Mucosa of rectum (tissue), 2 donors: ENCODE measurements around the gene CHD1.

Experiments
- H3K27ac ChIP-seq, 2 donors: one replicate each; pipeline ENCODE4 v1.7.0; 2013; ENCODE audit warnings: inconsistent platforms in 2 of 2, low read depth in 2 of 2, low read length in 2 of 2
- H3K27me3 ChIP-seq, 2 donors: one replicate each; pipeline ENCODE4 v1.7.0; 2013; ENCODE audit warnings: low read length in 2 of 2; ENCODE audit not compliant: control insufficient read depth in 2 of 2, insufficient read depth in 2 of 2
- H3K36me3 ChIP-seq, 2 donors: one replicate each; pipeline ENCODE4 v1.7.0; 2013; ENCODE audit warnings: low read length in 2 of 2; ENCODE audit not compliant: control insufficient read depth in 2 of 2, insufficient read depth in 2 of 2
- H3K4me1 ChIP-seq, 2 donors: one replicate each; pipeline ENCODE4 v1.7.0; 2013; ENCODE audit warnings: low read length in 2 of 2, mild to moderate bottlenecking in 1 of 2; ENCODE audit not compliant: control insufficient read depth in 2 of 2, insufficient read depth in 2 of 2
- H3K4me3 ChIP-seq, 2 donors: one replicate each; pipeline ENCODE4 v1.7.0; 2013; ENCODE audit warnings: low read length in 2 of 2
- H3K9ac ChIP-seq, 2 donors: one replicate each; pipeline ENCODE4 v1.7.0; 2013; ENCODE audit warnings: low read length in 2 of 2, low read depth in 1 of 2, mild to moderate bottlenecking in 1 of 2
- H3K9me3 ChIP-seq, 2 donors: one replicate each; pipeline ENCODE4 v1.7.0; 2013; ENCODE audit warnings: low read length in 2 of 2; ENCODE audit not compliant: control insufficient read depth in 2 of 2
- donor health status: healthy.
- donor health status: Normal muscosa, but diverticular disease.

Gene CHD1

GRCh38 chr5:98827161-98827560 is 101.6 kb downstream of the CHD1 start:
- Histone ChIP-seq H3K4me1 (no peaks in the 10 kb centered on the region), H3K4me3 (no peak overlapping the region), H3K9me3 (no peaks in the 10 kb centered on the region), H3K27me3 (no peaks in the 10 kb centered on the region), H3K27ac (no peak overlapping the region), H3K36me3 (no peaks in the 10 kb centered on the region), H3K9ac (no peak overlapping the region)

GRCh38 chr5:98825582-98826375 is 103.0 kb downstream of the CHD1 start:
- no peaks in the 10 kb centered on the region for H3K9me3 ChIP-seq
- no peaks in the 10 kb centered on the region for H3K27me3 ChIP-seq
- no peak overlapping the region for H3K27ac ChIP-seq
- no peaks in the 10 kb centered on the region for H3K4me1 ChIP-seq
- H3K4me3 ChIP-seq, result no peak overlapping the region
- H3K9ac ChIP-seq, result no peak overlapping the region
- no peaks in the 10 kb centered on the region for H3K36me3 ChIP-seq

- no peaks in the 10 kb centered on the region for H3K27me3 ChIP-seq
- H3K4me3 ChIP-seq, result no peak overlapping the region
- H3K4me1 ChIP-seq, result no peaks in the 10 kb centered on the region
- no peak overlapping the region for H3K9ac ChIP-seq
- no peaks in the 10 kb centered on the region for H3K9me3 ChIP-seq
- no peak overlapping the region for H3K27ac ChIP-seq
- H3K36me3 ChIP-seq, result no peaks in the 10 kb centered on the region
Observed at GRCh38 chr5:98816582-98817222, 112.1 kb downstream of the CHD1 start.

- Histone ChIP-seq H3K4me1 (no peaks in the 10 kb centered on the region), H3K4me3 (no peak overlapping the region), H3K9ac (no peak overlapping the region), H3K27ac (no peak overlapping the region), H3K9me3 (no peaks in the 10 kb centered on the region), H3K36me3 (no peaks in the 10 kb centered on the region), H3K27me3 (no peaks in the 10 kb centered on the region)
Observed at GRCh38 chr5:98813755-98814154, 115.1 kb downstream of the CHD1 start.

GRCh38 chr5:98810206-98810605 is 118.6 kb downstream of the CHD1 start:
- H3K9me3 ChIP-seq, result peaks cover 0 to 8% of the 10 kb centered on the region in 2 donors
- H3K27ac ChIP-seq, result no peak overlapping the region
- no peaks in the 10 kb centered on the region for H3K4me1 ChIP-seq

GRCh38 chr5:98807806-98808205 is 121.0 kb downstream of the CHD1 start:
- Histone ChIP-seq H3K36me3 (no peaks in the 10 kb centered on the region), H3K9ac (no peak overlapping the region), H3K4me3 (no peak overlapping the region), H3K9me3 (peaks cover 0 to 8% of the 10 kb centered on the region in 2 donors), H3K27me3 (no peaks in the 10 kb centered on the region), H3K27ac (no peak overlapping the region), H3K4me1 (no peaks in the 10 kb centered on the region)

More at GRCh38 chr5:98810206-98810605, 118.6 kb downstream of the CHD1 start:
- Histone ChIP-seq H3K9ac (no peak overlapping the region), H3K27me3 (no peaks in the 10 kb centered on the region), H3K36me3 (no peaks in the 10 kb centered on the region), H3K4me3 (no peak overlapping the region)

GRCh38 chr5:98805070-98805469 is 123.7 kb downstream of the CHD1 start:
- Histone ChIP-seq H3K27me3 (no peaks in the 10 kb centered on the region), H3K9ac (no peak overlapping the region), H3K4me3 (no peak overlapping the region), H3K27ac (no peak overlapping the region), H3K4me1 (no peaks in the 10 kb centered on the region), H3K9me3 (peaks cover 0 to 8% of the 10 kb centered on the region in 2 donors), H3K36me3 (no peaks in the 10 kb centered on the region)

GRCh38 chr5:98804066-98804465 is 124.7 kb downstream of the CHD1 start:
- Histone ChIP-seq H3K9me3 (peaks cover 0 to 8% of the 10 kb centered on the region in 2 donors), H3K27ac (no peak overlapping the region), H3K4me1 (no peaks in the 10 kb centered on the region), H3K4me3 (no peak overlapping the region), H3K27me3 (no peaks in the 10 kb centered on the region), H3K9ac (no peak overlapping the region), H3K36me3 (no peaks in the 10 kb centered on the region)
